Skeletal muscle tissue (tissue), 4 donors: ENCODE measurements around the gene WNK2. TPM values are rescaled to one million over a fixed set of nuclear protein-coding genes. Genes with fewer than 3 reads are reported as not detected.
"Not testable (repeated sequence)": the region's sequence is repeated elsewhere in the genome, so short reads cannot be mapped to it uniquely, and the experiment has no call there.

ENCODE experiments used
- H3K27ac ChIP-seq: one replicate; pipeline ENCODE4 v1.7.0; 2013; ENCODE audit warnings: mild to moderate bottlenecking, low read depth, low read length, inconsistent platforms
- H3K27me3 ChIP-seq, 3 donors: one replicate each; pipeline ENCODE4 v1.7.0; 2013; ENCODE audit warnings: low read length in 3 of 3; ENCODE audit not compliant: control insufficient read depth in 3 of 3, insufficient read depth in 3 of 3
- H3K36me3 ChIP-seq, 3 donors: one replicate each; pipeline ENCODE4 v1.7.0; 2013; ENCODE audit warnings: low read length in 3 of 3; ENCODE audit not compliant: control insufficient read depth in 3 of 3, insufficient read depth in 3 of 3
- H3K4me1 ChIP-seq, 3 donors: one replicate each; pipeline ENCODE4 v1.7.0; 2013; ENCODE audit warnings: low read length in 3 of 3, mild to moderate bottlenecking in 3 of 3; ENCODE audit not compliant: control insufficient read depth in 3 of 3, insufficient read depth in 3 of 3
- H3K4me3 ChIP-seq, 3 donors: one replicate each; pipeline ENCODE4 v1.7.0; 2013; ENCODE audit warnings: low read length in 3 of 3
- H3K9ac ChIP-seq, 3 donors: one replicate each; pipeline ENCODE4 v1.7.0; 2013; ENCODE audit warnings: low read length in 3 of 3, mild to moderate bottlenecking in 3 of 3, moderate library complexity in 2 of 3, low read depth in 1 of 3
- H3K9me3 ChIP-seq, 3 donors: one replicate each; pipeline ENCODE4 v1.7.0; 2013; ENCODE audit warnings: low read length in 3 of 3; ENCODE audit not compliant: control insufficient read depth in 3 of 3
- total RNA-seq: library from RNA; depleted of rRNA; stranded (reverse); fragments of >200 nt; gene quantifications from one replicate; pipeline ENCODE4 v1.2.3, GENCODE V29; 2014
- donor health status: Osteomylitis.

Gene WNK2
- total RNA-seq, 1 donor from 2014 or later = 4.7 TPM

- H3K9me3 ChIP-seq, H3K27me3 ChIP-seq, H3K4me3 ChIP-seq, H3K9ac ChIP-seq, H3K36me3 ChIP-seq, H3K4me1 ChIP-seq: not testable (repeated sequence)
- peak overlapping the region; percentile 5 for H3K27ac ChIP-seq
These were observed 169.7 kb downstream of the WNK2 start for GRCh38 chr9:93353413-93354310.

GRCh38 chr9:93354451-93354850 lies 170.5 kb downstream of the WNK2 start:
- no peak overlapping the region for H3K27ac ChIP-seq

GRCh38 chr9:93355827-93356226 lies 171.9 kb downstream of the WNK2 start:
- no peak overlapping the region for H3K4me3 ChIP-seq
- no peak overlapping the region for H3K9ac ChIP-seq
- no peak overlapping the region for H3K27ac ChIP-seq
- no peaks in the 10 kb centered on the region for H3K36me3 ChIP-seq
- no peaks in the 10 kb centered on the region for H3K27me3 ChIP-seq
- H3K4me1 ChIP-seq = peaks cover 0 to 5% (median 4%) of the 10 kb centered on the region in 3 donors
- no peaks in the 10 kb centered on the region for H3K9me3 ChIP-seq

More at GRCh38 chr9:93354451-93354850, 170.5 kb downstream of the WNK2 start:
- H3K9ac ChIP-seq = no peak overlapping the region
- no peak overlapping the region for H3K4me3 ChIP-seq
- H3K9me3 ChIP-seq = no peaks in the 10 kb centered on the region
- H3K4me1 ChIP-seq = peaks cover 0 to 5% (median 4%) of the 10 kb centered on the region in 3 donors
- no peaks in the 10 kb centered on the region for H3K27me3 ChIP-seq
- H3K36me3 ChIP-seq = no peaks in the 10 kb centered on the region

- no peaks in the 10 kb centered on the region for H3K36me3 ChIP-seq
- no peak overlapping the region for H3K9ac ChIP-seq
- no peak overlapping the region for H3K4me3 ChIP-seq
- H3K27ac ChIP-seq = no peak overlapping the region
- no peaks in the 10 kb centered on the region for H3K27me3 ChIP-seq
- peaks cover 0 to 7% (median 2%) of the 10 kb centered on the region in 3 donors for H3K9me3 ChIP-seq
- peaks cover 0 to 5% (median 4%) of the 10 kb centered on the region in 3 donors for H3K4me1 ChIP-seq
These were observed 173.7 kb downstream of the WNK2 start for GRCh38 chr9:93357649-93358048.

GRCh38 chr9:93359907-93360306 lies 176.0 kb downstream of the WNK2 start:
- H3K9ac ChIP-seq, H3K4me3 ChIP-seq, H3K27ac ChIP-seq: not testable (repeated sequence)

GRCh38 chr9:93361995-93362394 lies 178.1 kb downstream of the WNK2 start:
- no peaks in the 10 kb centered on the region for H3K27me3 ChIP-seq
- no peak overlapping the region for H3K9ac ChIP-seq
- no peaks in the 10 kb centered on the region for H3K4me1 ChIP-seq
- no peaks in the 10 kb centered on the region for H3K36me3 ChIP-seq
- H3K9me3 ChIP-seq = peaks cover 0 to 7% (median 2%) of the 10 kb centered on the region in 3 donors
- H3K4me3 ChIP-seq = no peak overlapping the region
- no peak overlapping the region for H3K27ac ChIP-seq

More at GRCh38 chr9:93359907-93360306, 176.0 kb downstream of the WNK2 start:
- not testable (repeated sequence) for H3K36me3 ChIP-seq, H3K9me3 ChIP-seq, H3K4me1 ChIP-seq, H3K27me3 ChIP-seq

GRCh38 chr9:93364734-93365426 lies 180.9 kb downstream of the WNK2 start:
- peaks cover 0 to 7% (median 2%) of the 10 kb centered on the region in 3 donors for H3K9me3 ChIP-seq
- H3K27me3 ChIP-seq = no peaks in the 10 kb centered on the region
- H3K4me1 ChIP-seq = no peaks in the 10 kb centered on the region
- H3K36me3 ChIP-seq = no peaks in the 10 kb centered on the region
- H3K9ac ChIP-seq = no peak overlapping the region
- H3K27ac ChIP-seq = no peak overlapping the region
- no peak overlapping the region for H3K4me3 ChIP-seq

GRCh38 chr9:93365427-93366118 lies 181.6 kb downstream of the WNK2 start:
- no peak overlapping the region for H3K9ac ChIP-seq
- H3K9me3 ChIP-seq = peaks cover 0 to 7% (median 2%) of the 10 kb centered on the region in 3 donors
- H3K4me3 ChIP-seq = no peak overlapping the region
- H3K4me1 ChIP-seq = no peaks in the 10 kb centered on the region
- H3K27ac ChIP-seq = no peak overlapping the region
- no peaks in the 10 kb centered on the region for H3K36me3 ChIP-seq
- H3K27me3 ChIP-seq = no peaks in the 10 kb centered on the region

- Histone ChIP-seq H3K27ac (no peak overlapping the region), H3K4me1 (no peaks in the 10 kb centered on the region), H3K36me3 (no peaks in the 10 kb centered on the region), H3K9ac (no peak overlapping the region), H3K27me3 (no peaks in the 10 kb centered on the region), H3K4me3 (no peak overlapping the region), H3K9me3 (peaks cover 0 to 7% (median 2%) of the 10 kb centered on the region in 3 donors)
These were observed 182.1 kb downstream of the WNK2 start for GRCh38 chr9:93366119-93366447.

GRCh38 chr9:93366486-93366885 lies 182.5 kb downstream of the WNK2 start:
- not testable (repeated sequence) for H3K27me3 ChIP-seq, H3K4me3 ChIP-seq, H3K9ac ChIP-seq, H3K27ac ChIP-seq, H3K4me1 ChIP-seq, H3K36me3 ChIP-seq, H3K9me3 ChIP-seq
